Skeletal muscle cell (primary cell): ENCODE results near the gene TMEM179B.

Experiments
- DNase-seq: peaks from one replicate; pipeline ENCODE4 v3.0.0-alpha.2; 2010; ENCODE audit warnings: low read depth
- H3K4me3 ChIP-seq: 2 replicates; pipeline ENCODE4 v1.5.1; 2011; ENCODE audit warnings: low read depth, mild to moderate bottlenecking, control low read depth, low read length, moderate library complexity

Gene TMEM179B

GRCh38 chr11:62830904-62831519 lies 43.8 kb downstream of the TMEM179B start:
- peak overlapping the region; percentile 87 for H3K4me3 ChIP-seq

GRCh38 chr11:62831520-62832335 lies 44.5 kb downstream of the TMEM179B start, which contains the start of gene STX5:
Gene STX5 (minus strand): TSS chr11:62832051. CDS start chr11:62831243, 808 bp downstream.
- peak; percentile 95 for DNase-seq
- H3K4me3 ChIP-seq = peak within 1 kb of the TSS; percentile 87

More at GRCh38 chr11:62830904-62831519, 43.8 kb downstream of the TMEM179B start:
- no peak for DNase-seq

GRCh38 chr11:62832336-62833234 lies 45.4 kb downstream of the TMEM179B start, which contains the start of gene TEX54:
Gene TEX54 (minus strand): TSS chr11:62832841.
- peak within 1 kb of the TSS; percentile 87 for H3K4me3 ChIP-seq
- DNase-seq = no peak

GRCh38 chr11:62835336-62835735 lies 48.1 kb downstream of the TMEM179B start:
- H3K4me3 ChIP-seq = no peak overlapping the region
- DNase-seq = no peak

GRCh38 chr11:62839050-62839945 lies 52.1 kb downstream of the TMEM179B start, which contains the start of gene WDR74:
Gene WDR74 (minus strand): TSS chr11:62839590. CDS start chr11:62839570, 20 bp downstream.
- peak within 1 kb of the TSS; percentile 97 for H3K4me3 ChIP-seq
- peak; percentile 63 for DNase-seq
